ENCODE results near the gene GPATCH2L.

The GPATCH2L gene

DNA sequence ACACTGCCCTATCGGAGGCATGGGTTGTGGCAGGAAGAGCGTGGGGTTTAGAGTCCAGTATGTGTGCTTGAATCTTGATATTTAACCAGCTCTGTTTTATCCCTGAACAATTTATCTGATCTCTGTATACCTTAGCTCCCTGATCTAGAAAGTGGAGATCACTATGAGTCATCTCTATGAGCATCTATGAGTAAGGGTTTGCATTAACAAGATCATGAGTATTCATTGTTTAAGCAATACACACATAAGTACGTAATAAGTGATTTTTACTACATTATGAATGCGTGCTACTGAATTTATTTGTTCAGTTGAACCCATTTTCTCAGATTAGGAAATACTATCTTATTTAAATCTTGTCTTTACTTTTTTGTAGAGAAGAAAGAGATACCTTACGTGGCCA lies 49.4 kb downstream of the GPATCH2L start:
- H3K79me2 ChIP-seq (ENCODE audit: low read length): no peaks in the 10 kb centered on the region
- H3K4me3 ChIP-seq (ENCODE audit: low read length): no peak overlapping the region
- H3K4me2 ChIP-seq (ENCODE audit: low read depth, low read length): no peak overlapping the region
- no peaks in the 10 kb centered on the region for H3K9me3 ChIP-seq (replicated peaks; ENCODE audit: insufficient read depth, low read length)
- no peaks in the 10 kb centered on the region for H3K36me3 ChIP-seq (replicated peaks; ENCODE audit: insufficient read depth, low read length)
- no peaks in the 10 kb centered on the region for H4K20me1 ChIP-seq (ENCODE audit: insufficient read depth, low read length)
- H3K9ac ChIP-seq (ENCODE audit: low read length): no peak overlapping the region
- H2AFZ ChIP-seq (ENCODE audit: low read length): no peak overlapping the region
- no peaks in the 10 kb centered on the region for H3K27me3 ChIP-seq (replicated peaks; ENCODE audit: insufficient read depth, low read length)
- H3K4me1 ChIP-seq (ENCODE audit: low read length): no peaks in the 10 kb centered on the region
- no peak for DNase-seq
- H3K27ac ChIP-seq (ENCODE audit: low read length): no peak overlapping the region
- H3K9me2 ChIP-seq (replicated peaks; ENCODE audit: insufficient read depth, low read length): no peaks in the 10 kb centered on the region
- TF ChIP-seq EZH2phosphoT487 (IDR thresholded peaks at IDR 0.05; ENCODE audit: low read length) (no peak), EZH2 (optimal IDR thresholded peaks at IDR 0.05; ENCODE audit: low read depth, low read length) (no peak)
- TF ChIP-seq, protein P1, sequence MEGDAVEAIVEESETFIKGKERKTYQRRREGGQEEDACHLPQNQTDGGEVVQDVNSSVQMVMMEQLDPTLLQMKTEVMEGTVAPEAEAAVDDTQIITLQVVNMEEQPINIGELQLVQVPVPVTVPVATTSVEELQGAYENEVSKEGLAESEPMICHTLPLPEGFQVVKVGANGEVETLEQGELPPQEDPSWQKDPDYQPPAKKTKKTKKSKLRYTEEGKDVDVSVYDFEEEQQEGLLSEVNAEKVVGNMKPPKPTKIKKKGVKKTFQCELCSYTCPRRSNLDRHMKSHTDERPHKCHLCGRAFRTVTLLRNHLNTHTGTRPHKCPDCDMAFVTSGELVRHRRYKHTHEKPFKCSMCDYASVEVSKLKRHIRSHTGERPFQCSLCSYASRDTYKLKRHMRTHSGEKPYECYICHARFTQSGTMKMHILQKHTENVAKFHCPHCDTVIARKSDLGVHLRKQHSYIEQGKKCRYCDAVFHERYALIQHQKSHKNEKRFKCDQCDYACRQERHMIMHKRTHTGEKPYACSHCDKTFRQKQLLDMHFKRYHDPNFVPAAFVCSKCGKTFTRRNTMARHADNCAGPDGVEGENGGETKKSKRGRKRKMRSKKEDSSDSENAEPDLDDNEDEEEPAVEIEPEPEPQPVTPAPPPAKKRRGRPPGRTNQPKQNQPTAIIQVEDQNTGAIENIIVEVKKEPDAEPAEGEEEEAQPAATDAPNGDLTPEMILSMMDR (IDR thresholded peaks at IDR 0.05; ENCODE audit: low read length): no peak
- H3F3A ChIP-seq (ENCODE audit: insufficient read depth, low read length): no peaks in the 10 kb centered on the region

DNA sequence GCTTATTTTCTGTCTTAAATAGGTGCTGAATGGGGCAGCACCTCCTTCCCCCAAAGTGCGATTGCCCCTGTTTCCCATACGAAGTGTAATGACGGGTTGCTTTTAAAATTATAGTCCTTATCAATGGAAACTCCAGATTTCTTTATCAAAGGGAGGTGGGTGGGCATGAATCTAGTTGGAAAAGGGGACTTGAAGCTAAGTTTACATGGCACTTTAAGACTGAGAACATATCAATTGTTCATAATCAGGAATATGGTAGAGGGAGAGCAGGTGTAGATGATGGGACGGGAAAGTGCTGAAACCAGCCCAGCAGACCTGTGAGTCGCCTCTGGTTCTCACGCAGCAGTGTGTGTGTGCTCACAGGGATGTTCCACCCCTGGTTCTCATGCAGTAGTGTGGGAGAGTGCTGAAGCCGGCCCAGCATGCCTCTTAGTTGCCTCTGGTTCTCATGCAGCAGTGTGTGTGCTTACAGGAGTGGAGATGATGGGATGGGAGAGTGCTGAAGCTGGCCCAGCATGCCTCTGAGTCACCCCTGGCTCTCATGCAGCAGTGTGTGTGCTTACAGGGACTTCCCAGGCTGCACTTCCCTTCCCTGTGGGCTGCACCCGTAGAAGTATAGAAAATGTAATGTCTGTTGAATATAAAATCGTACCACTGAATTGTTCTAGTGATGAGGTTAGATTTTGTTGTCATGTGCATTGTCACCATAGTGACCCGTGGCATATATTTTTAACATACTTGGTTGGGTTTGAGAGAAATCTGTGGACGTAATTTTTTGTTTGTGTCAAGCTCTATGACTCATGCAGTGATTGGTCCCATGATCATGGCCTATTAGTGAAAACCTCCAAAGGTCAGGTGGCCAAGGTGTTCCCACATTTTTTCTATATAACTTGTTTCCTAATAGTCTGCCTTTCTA lies 51.6 kb downstream of the GPATCH2L start:
- H3K4me2 ChIP-seq (ENCODE audit: low read depth, low read length): no peak overlapping the region
- H2AFZ ChIP-seq (ENCODE audit: low read length): no peak overlapping the region
- no peaks in the 10 kb centered on the region for H3K9me3 ChIP-seq (replicated peaks; ENCODE audit: insufficient read depth, low read length)
- no peaks in the 10 kb centered on the region for H4K20me1 ChIP-seq (ENCODE audit: insufficient read depth, low read length)
- no peaks in the 10 kb centered on the region for H3F3A ChIP-seq (ENCODE audit: insufficient read depth, low read length)
- H3K9ac ChIP-seq (ENCODE audit: low read length): no peak overlapping the region
- no peaks in the 10 kb centered on the region for H3K79me2 ChIP-seq (ENCODE audit: low read length)
- TF ChIP-seq, protein P1 (IDR thresholded peaks at IDR 0.05; ENCODE audit: low read length): no peak
- TF ChIP-seq EZH2phosphoT487 (IDR thresholded peaks at IDR 0.05; ENCODE audit: low read length) (no peak), EZH2 (optimal IDR thresholded peaks at IDR 0.05; ENCODE audit: low read depth, low read length) (no peak)
- H3K27ac ChIP-seq (ENCODE audit: low read length): no peak overlapping the region
- no peaks in the 10 kb centered on the region for H3K36me3 ChIP-seq (replicated peaks; ENCODE audit: insufficient read depth, low read length)
- H3K4me1 ChIP-seq (ENCODE audit: low read length): no peaks in the 10 kb centered on the region
- no peaks in the 10 kb centered on the region for H3K27me3 ChIP-seq (replicated peaks; ENCODE audit: insufficient read depth, low read length)
- DNase-seq: no peak
- H3K4me3 ChIP-seq (ENCODE audit: low read length): no peak overlapping the region
- H3K9me2 ChIP-seq (replicated peaks; ENCODE audit: insufficient read depth, low read length): no peaks in the 10 kb centered on the region

DNA sequence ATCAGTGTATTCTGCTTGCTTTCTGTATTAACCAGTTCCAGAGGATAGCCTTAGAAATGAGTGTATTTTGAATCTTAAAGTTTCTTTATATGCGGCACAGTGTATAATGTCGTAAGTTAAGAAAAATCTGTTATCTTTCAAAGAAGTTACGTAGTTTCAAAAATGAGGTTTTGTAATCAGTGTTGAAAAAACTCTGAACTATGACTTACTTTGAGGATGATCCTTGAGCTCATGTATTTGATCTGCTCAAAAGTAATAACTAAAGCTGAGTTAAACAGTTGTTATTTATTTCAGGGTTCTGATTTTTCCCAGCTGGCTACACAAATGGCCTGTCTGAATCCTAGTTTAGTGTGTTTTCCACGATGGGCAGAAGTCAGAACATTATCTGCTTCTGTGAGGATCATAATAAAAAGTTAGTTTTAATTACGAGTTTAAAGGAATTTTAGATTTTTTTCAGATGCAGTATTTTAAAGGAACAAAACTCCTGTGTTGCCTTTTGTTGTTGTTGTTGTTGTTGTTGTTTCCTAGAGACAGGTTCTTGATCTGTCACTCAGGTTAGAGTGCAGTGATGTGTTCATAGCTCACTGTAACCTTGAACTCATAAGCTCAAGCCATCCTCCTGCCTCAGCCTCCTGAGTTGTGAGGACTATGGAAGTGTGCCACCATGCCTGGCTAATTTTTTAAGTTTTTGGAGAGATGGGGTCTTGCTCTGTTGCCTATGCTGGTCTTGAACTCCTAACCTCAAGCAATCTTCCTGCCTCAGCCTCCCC lies 52.9 kb downstream of the GPATCH2L start:
- no peak overlapping the region for H2AFZ ChIP-seq (ENCODE audit: low read length)
- no peaks in the 10 kb centered on the region for H3F3A ChIP-seq (ENCODE audit: insufficient read depth, low read length)
- TF ChIP-seq, protein P1 (IDR thresholded peaks at IDR 0.05; ENCODE audit: low read length): no peak
- TF ChIP-seq EZH2 (optimal IDR thresholded peaks at IDR 0.05; ENCODE audit: low read depth, low read length) (no peak), EZH2phosphoT487 (IDR thresholded peaks at IDR 0.05; ENCODE audit: low read length) (no peak)
- no peaks in the 10 kb centered on the region for H4K20me1 ChIP-seq (ENCODE audit: insufficient read depth, low read length)
- H3K36me3 ChIP-seq (replicated peaks; ENCODE audit: insufficient read depth, low read length): no peaks in the 10 kb centered on the region
- no peak overlapping the region for H3K4me3 ChIP-seq (ENCODE audit: low read length)
- no peaks in the 10 kb centered on the region for H3K9me2 ChIP-seq (replicated peaks; ENCODE audit: insufficient read depth, low read length)
- H3K27me3 ChIP-seq (replicated peaks; ENCODE audit: insufficient read depth, low read length): no peaks in the 10 kb centered on the region
- no peaks in the 10 kb centered on the region for H3K4me1 ChIP-seq (ENCODE audit: low read length)
- no peaks in the 10 kb centered on the region for H3K9me3 ChIP-seq (replicated peaks; ENCODE audit: insufficient read depth, low read length)
- DNase-seq: no peak
- H3K27ac ChIP-seq (ENCODE audit: low read length): no peak overlapping the region
- H3K9ac ChIP-seq (ENCODE audit: low read length): no peak overlapping the region
- no peak overlapping the region for H3K4me2 ChIP-seq (ENCODE audit: low read depth, low read length)
- no peaks in the 10 kb centered on the region for H3K79me2 ChIP-seq (ENCODE audit: low read length)
